NCI-H1048 (cell line): ENCODE data around the gene MAGIX.
A peak's percentile ranks its signal among the peaks of the same experiment; 100 is the strongest.
"Not testable (repeated sequence)": the region's sequence is repeated elsewhere in the genome, so short reads cannot be mapped to it uniquely, and the experiment has no call there.

Source experiments
- DNase-seq: peaks from one replicate; lab custom pipeline; 2025; lab: John Stamatoyannopoulos, UW

Gene MAGIX

DNA sequence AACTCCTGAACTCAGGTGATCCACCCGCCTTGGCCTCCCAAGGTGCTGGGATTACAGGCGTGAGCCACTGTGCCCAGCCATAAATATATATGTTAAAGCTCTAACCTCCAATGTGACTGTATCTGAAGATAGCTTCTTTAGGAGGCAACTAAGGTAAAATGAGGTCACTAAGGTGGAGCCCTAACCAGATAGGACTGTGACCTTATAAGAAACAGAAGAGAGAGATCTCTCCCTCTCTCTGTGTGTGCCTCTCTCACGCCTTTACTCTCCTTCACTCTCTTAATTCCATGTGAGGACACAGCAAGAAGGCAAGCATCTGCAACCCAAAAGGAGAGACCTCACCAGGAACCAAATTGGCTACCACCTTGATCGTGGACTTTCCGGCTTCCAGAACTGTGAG lies 926 bp upstream of the MAGIX start:
- DNase-seq: no peak

DNA sequence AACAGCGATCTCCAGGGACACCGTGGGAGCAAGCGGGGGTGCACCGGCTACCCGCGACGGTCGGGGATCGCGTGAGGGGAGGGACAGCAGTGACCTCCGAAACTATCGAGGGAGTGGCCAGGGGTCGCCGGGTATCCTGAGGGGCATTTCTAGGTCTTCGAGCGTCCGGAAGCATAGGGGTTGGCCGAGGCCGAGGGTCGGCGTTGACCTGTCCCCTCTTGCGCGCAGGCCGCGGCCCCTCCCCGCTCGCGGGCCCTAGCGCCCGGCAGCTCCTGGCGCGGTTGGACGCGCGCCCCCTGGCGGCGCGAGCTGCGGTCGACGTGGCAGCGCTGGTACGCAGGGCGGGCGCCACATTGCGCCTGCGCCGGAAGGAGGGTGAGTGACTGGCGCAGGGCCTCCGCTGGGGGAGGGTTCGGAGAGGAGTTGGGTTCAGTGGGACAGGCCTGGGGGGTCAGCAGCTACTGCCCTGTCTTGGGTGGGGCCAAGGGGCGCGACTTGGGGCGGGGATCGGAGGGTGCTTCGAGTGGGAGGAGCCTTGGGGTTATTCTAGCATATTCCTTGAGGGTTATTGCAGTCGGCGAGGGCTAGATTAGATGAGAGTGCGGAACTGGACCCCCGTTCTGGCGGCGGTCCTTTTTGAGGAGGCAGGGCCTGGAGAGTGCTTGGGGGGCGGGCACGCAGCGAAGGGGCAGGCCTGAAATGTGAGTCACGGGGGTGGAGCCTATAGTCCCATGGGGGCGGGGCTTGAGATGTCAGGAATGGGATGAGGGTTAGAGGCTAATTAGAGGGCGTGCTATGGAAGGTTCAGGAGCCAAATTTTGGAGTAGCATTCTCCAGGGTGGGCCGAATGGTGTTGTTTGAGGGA lies 1.2 kb downstream of the MAGIX start:
- DNase-seq: peak; percentile 5

DNA sequence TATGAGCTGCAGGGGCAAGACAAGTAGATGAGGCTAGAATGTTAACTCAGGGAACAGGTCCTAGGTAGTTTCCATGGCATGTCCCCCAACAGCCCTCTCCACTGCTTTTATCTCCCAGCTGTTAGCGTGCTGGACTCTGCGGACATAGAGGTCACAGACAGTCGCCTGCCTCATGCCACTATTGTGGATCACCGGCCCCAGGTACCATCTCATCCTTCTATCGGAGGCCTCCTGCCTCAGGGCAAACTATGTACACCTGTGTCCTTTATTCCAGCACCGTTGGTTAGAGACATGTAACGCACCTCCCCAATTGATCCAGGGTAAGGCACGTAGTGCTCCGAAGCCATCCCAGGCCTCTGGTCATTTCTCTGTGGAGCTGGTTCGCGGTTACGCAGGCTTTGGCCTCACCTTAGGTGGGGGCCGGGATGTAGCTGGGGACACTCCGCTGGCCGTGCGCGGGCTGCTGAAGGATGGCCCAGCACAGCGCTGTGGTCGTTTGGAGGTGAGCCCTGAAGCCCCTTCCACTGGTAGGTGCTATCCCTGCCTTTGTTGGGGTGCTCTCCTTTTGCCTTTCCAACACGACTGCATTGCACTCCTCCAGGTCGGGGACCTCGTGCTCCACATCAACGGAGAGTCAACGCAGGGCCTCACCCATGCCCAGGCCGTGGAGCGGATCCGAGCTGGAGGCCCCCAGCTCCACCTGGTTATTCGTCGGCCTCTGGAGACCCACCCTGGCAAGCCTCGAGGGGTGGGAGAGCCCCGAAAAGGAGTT lies 2.2 kb downstream of the MAGIX start:
- DNase-seq: no peak

DNA sequence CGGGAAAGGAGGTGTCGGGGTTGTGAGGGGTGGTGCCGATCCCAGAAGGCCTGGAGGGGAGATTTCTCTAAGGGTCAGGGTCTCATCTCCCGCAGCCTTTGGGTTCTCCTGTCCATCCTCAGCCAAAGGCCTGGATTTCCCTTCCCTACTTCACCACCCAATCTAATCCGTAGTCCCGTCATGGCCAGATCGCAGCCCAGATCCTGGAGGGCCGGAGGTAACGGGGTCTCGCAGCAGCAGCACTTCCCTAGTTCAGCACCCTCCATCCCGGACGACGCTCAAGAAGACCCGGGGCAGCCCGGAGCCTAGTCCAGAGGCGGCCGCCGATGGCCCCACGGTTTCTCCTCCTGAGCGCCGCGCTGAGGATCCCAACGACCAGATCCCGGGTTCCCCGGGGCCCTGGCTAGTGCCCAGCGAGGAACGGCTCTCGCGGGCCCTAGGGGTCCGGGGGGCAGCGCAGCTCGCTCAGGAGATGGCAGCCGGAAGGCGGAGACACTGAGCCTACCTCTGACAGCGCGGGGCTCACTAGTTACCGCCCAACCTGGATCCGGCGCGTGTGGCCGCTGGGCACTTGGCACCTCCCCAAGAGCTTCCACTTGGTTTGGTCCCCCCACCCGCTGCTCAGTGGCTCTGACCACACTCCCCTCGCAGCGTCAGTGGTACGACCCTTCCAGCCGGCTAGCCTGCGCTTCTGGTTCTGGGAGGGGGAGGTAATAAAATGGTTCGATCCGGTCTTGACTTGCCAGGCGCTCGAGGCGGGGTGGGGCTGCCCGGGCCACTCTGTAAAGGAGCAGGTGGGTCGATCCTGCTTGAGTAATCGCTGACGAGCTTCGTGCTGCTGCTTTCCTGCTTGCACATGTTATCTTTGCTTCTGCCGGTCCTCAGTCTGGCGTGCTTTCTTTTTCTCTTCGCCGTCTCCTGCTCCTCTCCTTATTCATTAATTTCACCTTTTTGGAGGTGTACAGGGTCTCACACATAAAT lies 3.6 kb downstream of the MAGIX start:
- DNase-seq: peak; percentile 64

DNA sequence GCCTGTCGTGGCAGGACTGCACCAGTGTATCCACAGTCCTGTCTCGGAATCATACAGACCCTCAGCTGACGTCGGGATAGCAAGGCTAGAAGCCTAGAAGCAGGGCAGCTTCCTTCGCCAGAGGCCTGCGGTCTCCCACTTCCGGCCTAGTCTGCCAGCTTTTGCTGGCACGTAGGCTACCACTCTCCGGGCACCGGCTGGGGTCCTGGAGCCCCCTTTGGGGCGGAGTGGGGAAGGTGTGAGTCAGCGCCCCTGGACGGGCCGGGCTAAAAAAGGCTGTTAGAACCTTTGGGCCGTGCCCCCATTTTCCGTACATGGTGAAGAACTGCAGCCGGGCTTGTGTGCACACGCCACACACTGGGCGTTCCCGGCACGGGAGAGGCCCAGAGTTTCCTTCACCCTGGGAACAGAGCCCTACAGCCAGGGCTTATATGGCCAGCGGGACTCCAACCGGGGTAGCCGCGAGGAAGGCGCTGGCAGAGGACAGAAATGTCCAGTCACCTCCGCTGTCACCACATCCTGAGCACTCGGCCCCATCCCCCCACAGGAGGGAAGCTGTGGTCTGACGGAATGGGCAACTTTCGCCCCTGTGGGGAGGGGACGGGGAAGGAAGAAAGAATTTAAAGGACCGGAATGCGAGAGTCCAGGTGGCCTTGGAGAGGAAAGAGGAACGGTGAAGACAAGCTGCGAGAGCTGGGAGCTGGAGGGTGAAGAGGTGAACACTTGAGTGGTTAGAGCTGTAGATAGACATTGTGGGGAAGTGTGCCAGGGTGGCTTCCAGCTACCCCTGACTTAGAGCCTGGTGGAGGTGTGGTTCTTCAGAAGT lies 4.6 kb downstream of the MAGIX start:
- DNase-seq: no peak

DNA sequence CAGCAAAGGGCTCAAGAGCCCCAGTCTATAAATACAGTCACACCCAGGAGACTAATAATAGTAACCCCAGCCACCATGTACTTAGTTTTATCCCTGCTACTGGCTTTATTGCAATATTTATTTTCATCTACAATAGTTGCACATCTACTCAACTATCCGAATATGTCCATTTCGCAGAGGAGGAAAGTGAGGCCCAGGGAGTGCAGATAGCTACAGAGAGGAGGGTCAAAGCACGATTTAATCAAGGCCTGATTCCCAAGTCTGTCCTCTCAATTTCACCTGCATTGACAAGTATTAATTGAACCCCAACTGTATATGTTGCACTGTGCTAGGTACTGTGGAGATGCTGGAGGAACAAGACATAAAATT lies 5.2 kb downstream of the MAGIX start:
- DNase-seq: no peak

DNA sequence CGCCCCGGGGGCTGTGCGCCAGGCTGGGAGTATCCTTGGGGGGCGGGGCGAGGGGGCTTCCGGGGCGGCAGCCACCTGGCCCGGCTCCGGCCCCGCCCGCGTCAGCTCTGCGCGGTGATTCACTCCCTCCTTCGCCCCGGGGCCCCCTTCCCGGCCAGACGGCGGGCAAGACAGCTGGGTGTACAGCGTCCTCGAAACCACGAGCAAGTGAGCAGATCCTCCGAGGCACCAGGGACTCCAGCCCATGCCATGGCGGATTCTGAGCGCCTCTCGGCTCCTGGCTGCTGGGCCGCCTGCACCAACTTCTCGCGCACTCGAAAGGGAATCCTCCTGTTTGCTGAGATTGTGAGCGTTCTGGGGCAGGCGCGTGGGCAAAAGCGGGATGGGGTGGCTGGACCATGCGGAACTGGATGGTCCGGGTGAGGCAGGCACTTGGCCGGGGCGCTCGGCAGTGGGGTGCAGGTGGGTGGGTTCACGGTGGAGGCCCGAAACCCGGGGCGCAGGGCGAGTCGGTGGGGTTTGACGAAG lies 9.3 kb downstream of the MAGIX start, which contains the start of gene PLP2:
TSS of gene PLP2 (plus strand) at position 147 of the 528 bp plus-strand sequence. CDS start at position 250, 103 bp downstream.
- DNase-seq: no peak

DNA sequence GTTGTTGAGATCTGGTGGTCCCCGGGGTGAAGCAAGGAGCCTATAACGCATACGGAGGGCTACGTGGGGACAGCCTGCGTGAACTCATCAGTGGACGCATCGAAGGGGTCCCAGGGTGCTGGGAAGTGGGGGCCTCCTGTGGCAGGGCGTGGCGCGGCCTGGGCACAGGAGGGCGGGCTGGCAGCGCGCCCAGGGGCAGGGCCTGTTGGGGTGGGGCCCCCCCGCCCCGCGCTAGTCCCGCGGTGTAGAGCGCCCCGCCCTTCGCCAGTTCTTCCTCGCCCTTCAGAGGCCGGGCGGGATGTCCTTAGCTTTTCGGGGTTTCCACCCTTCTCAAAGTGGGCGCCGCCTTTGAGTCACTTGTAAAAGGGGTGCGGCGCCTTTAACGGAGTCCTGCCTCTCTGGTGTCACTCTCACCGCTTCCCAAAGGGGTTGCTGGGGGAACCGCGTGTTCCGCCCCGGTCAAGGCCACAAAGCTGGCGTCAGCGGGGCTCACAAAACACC lies 9.8 kb downstream of the MAGIX start:
- DNase-seq: no peak

DNA sequence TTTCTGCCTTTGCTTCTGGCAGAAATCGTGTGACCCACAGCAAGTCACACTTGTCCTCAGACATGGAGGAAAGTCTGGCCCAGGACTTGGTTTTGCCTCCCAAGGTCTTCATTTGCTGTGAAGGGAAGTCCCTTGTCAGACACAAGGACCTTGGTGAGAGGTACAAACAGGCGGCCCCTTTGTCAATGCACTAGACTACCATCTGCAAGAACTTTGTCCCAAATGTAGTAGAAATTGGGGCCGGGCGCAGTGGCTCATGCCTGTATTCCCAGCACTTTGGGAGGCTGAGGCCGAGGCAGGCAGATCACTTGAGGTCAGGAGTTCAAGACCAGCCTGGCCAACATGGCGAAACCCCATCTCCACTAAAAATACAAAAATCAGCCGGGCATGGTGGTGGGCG lies 11.0 kb downstream of the MAGIX start:
- not testable (repeated sequence) for DNase-seq

DNA sequence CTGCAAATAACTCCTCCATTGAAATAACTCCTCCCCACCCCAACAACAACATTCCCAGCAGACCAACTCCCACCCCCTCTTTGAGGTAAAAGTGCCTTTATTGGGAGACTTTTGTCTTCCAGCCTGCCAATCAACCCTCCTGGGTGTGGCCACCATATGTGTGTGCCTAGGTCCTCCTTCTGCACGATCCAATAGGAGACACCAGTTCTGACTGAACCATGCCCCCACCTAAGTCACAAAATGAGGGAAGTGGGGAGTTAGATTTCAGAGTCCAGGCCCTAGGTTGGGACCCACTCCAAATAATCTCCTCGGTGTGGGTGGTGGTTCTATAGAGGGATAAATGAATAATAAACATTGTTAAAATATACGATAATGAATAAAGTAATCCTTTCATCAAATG lies 12.2 kb downstream of the MAGIX start:
- DNase-seq: no peak

DNA sequence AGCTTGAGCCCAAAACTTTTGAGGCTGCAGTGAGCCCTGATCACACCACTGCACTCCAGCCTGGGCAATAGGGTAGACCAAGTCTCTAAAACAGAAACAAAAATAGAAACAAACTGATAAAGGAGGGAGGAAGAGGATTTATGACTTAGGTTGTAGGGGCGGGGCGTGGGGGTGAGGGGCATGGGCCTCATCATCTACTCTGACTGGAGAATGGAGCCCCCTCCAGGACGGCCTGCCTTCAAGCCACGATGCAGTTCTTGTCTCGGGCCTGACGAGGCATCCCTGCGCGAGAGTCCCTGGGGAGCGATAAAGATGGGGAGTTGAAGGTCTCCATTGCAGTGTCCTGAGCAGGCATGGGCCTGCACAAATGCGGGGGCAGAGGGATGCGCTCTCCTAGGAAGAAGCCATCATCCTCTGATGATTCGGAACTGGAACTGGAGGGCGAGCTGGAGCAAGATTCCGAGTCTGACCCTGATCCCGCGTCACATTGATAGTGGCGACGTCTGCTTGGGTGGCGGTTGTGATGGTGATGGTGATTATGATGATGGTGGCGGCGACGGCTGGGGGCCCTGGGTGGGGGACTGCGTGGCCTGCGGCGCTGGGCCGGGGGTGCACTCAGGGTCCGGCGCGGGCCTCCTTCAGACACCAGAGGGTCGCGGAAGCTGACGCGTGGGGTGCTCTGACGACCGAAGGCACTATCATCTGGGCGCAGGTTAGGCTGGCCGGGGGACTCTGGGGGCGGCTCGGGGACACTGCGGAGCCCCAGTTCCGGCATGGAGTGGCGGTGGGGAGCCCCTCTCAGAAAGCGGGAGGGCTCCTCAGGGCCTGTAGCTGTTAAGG lies 13.1 kb downstream of the MAGIX start:
- no peak for DNase-seq

DNA sequence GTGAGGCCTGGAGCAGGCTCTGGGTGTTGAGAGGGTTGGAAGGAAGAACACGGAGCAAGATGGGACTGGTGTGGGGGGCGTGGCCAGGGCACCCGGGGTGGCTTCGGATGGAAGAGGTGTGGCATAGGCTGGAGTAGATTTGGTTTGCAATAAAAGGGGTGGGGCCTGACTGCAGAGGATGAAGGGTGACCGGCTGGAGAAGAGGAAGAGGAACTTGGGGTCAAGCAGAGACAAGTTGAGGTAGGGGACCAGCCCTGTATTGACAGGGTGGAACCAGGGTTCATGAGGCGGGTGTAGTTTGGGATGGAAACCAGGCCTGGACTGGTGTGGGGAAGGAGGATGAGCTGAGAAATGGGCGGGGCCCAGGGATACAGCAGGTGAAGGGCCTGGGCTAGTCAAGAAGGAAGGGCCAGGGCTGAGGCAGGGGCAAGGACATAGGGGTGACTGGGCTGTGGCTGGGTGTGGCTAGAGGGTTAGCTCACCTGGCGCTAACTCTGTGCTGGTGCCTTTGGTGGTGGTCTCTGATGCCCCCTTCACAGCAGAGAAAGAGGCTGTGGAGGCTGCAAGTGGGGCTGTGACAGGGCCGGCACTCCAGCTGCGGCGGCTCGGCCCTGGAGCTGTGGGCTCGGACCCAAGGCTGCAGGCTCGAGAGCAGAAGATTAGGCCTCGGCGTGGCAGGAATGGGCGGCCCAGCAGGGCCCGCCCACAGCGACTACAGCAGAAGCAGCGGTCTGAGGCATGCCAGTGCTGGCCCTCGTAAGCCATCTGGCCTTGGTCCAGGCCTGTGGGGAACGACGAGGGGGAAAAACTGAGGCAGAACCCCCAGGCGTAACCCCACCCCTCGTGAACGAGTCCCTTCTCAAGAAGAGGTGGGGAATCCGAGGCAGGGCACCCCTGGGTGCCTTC lies 14.1 kb downstream of the MAGIX start:
- DNase-seq: no peak

DNA sequence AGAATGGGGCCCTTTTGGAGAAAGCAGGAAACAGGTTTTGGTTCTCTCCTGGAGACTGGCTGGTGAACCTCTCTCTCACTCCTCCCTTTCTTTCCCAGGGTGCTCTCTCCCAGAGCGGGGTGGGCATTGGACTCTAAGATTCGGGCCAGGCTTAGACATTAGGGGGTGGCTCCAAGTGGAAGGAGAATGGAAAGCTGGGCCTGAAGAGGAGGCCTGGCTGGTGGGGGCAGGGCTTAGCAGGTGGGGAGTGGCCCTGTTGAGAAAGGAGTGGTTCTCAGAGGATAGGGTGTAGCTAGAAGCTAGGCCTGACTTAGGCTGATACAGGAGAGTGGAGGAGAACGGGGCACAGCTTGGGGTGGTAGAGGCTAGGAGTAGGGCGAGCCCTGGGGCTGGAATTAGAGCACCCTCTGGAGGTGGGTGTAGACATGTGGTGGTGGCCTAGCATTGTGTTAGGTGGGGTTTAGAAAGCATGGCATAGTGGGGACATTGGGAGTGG lies 14.8 kb downstream of the MAGIX start:
- no peak for DNase-seq

DNA sequence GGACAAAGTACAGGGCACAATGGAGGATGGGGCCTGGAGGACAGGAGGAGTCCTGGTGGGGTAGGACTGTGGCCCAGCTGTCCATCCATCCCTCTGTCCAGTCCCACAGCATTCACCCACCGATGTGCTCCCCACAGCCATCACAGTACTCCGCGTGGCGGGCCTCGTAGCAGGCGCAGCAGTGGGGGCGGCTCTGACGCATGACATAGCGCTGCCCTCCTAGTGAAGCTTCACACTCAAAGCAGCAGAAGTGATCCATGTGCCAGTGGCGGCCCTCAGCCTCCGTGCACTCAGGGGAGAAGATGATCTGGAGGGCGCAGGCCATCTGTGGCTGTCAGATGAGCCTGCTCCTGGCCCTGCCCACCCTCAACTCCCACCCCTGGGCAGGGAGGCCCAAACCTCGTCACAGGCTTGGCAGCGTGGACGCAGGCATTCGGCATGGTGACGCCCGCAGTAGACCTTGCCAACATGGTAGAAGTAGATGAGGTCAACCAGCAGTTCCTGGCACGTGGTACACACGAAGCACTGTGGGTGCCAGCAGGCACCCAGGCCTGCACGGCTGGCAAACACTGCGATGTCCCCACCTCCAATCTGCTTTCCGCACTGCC lies 15.4 kb downstream of the MAGIX start:
- no peak for DNase-seq

DNA sequence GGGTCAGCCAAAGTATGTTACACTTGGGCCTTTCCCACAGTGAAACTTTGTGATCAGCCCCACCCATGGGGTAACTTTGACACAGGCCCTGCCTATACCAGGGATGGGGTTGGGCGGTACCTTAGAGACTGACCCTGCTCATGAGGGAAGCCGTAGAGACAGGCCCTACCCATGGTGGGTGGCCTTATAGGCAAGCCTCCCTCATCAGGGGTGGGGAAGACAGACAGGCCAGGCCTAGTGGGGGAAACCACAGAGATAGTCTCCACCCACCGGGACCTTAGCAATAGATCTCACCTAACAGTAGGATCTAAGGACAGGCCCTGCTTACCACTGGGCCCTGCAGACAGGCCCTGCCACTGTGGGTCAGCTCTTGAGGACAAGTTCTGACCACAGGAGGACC lies 16.0 kb downstream of the MAGIX start:
- DNase-seq: no peak

DNA sequence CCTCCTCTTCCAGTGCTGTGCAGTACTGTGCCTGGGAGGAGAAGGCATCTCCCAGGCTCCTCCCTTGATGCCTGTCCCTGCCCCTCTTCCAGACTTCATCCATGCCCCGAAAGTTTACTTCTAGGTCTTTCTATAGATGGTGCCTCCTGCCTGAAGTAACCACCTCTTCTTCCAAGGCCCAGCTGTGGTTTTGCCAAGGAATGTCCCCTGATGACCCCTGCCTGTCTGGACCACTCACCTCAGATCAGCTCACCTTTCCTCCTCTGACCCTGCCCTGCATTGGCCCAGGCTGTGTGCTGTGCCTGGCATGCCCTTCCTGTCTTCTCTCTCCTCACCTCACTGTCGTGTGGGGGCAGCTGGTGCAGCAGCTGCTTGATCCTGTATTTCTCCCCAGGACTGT lies 16.8 kb downstream of the MAGIX start:
- no peak for DNase-seq

DNA sequence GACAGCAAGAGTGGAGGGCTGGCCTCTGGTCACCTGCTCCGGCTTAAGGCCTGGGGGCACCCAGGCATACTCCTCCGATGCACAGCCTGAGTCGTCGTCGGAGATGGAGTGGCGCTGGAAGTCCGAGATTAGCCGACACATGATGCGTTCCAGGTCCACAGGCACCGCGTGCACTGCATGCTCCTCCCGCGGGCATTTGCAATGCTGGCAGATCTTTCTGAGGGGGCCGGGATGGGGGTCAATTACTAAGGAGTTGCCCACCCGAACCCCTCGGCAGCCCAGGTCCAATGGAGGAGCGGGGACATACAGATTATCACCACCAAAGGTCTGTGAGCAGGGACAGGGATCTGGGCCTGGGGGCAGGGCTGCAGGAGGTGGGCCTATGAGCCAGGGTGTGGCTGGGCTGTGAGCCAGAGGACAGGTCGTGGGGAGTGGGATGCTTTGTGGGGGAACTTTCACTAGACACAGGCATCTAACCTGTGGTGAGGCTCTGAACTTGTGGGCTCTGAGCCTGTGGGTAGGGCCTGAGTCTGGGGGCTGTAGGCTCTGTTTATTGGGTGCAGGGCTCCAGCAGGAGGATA lies 21.2 kb downstream of the MAGIX start:
- DNase-seq: no peak
